ENCODE results near the gene ALMS1.

- TF ChIP-seq MXI1 (IDR thresholded peaks at IDR 0.05; ENCODE audit: borderline replicate concordance, low read depth, low read length) (no peak), CTCF (conservative IDR thresholded peaks at IDR 0.05; ENCODE audit: low read depth, low read length) (no peak), ELK1 (IDR thresholded peaks at IDR 0.05; ENCODE audit: borderline replicate concordance, low read depth, low read length) (no peak), BHLHE40 (IDR thresholded peaks at IDR 0.05; ENCODE audit: low read depth, low read length) (no peak), USF2 (IDR thresholded peaks at IDR 0.05; ENCODE audit: low read depth, low read length) (no peak), MAFK (IDR thresholded peaks at IDR 0.05; ENCODE audit: low read depth, low read length) (no peak), RAD21 (IDR thresholded peaks at IDR 0.05; ENCODE audit: low read length) (no peak), POLR2A (IDR thresholded peaks at IDR 0.05; ENCODE audit: low read depth, low read length) (no peak), FOS (IDR thresholded peaks at IDR 0.05; ENCODE audit: low read depth, low read length) (no peak), RFX5 (IDR thresholded peaks at IDR 0.05; ENCODE audit: low read depth, low read length) (no peak), CEBPB (IDR thresholded peaks at IDR 0.05; ENCODE audit: low read depth, low read length) (no peak), MAZ (IDR thresholded peaks at IDR 0.05; ENCODE audit: borderline replicate concordance, low read depth, low read length) (no peak)
Observed at GRCh38 chr2:73374269-73374668, 11.4 kb upstream of the ALMS1 start.

Data from IMR-90 (cell line).